Measurements from ENCODE around the gene MX2.

The MX2 gene

GRCh38 chr21:41378849-41379248, 17.0 kb downstream of the MX2 start:
- DNase-seq = no peak
- intact Hi-C loops (cut with DNase I) = no loop called here

GRCh38 chr21:41379901-41380300, 18.1 kb downstream of the MX2 start:
- intact Hi-C loops (cut with DNase I) = no loop called here
- no peak for DNase-seq

- intact Hi-C loops (cut with DNase I) = no loop called here
- no peak for DNase-seq
These were observed 19.9 kb downstream of the MX2 start for GRCh38 chr21:41381731-41382130.

GRCh38 chr21:41387042-41387819, 25.4 kb downstream of the MX2 start:
- no peak for DNase-seq
- intact Hi-C loops (cut with DNase I) = no loop called here

- intact Hi-C loops (cut with DNase I) = no loop called here
- DNase-seq = no peak
These were observed 26.0 kb downstream of the MX2 start for GRCh38 chr21:41387824-41388223.

GRCh38 chr21:41388259-41388658, 26.4 kb downstream of the MX2 start:
- intact Hi-C loops (cut with DNase I) = no loop called here
- no peak for DNase-seq

- intact Hi-C loops (cut with DNase I) = no loop called here
- no peak for DNase-seq
These were observed 28.3 kb downstream of the MX2 start for GRCh38 chr21:41390043-41390639.

GRCh38 chr21:41393876-41394465, 32.1 kb downstream of the MX2 start:
- intact Hi-C loops (cut with DNase I) = no loop called here
- peak in 1 of 10 donors; percentile 26 for DNase-seq

- DNase-seq = peak in 1 of 10 donors; percentile 77
- intact Hi-C loops (cut with DNase I) = no loop called here
These were observed 34.8 kb downstream of the MX2 start for GRCh38 chr21:41396558-41397075.

GRCh38 chr21:41397471-41397891, 35.7 kb downstream of the MX2 start:
- DNase-seq = peak in 1 of 10 donors; percentile 55
- intact Hi-C loops (cut with DNase I) = no loop called here

- DNase-seq = no peak
- intact Hi-C loops (cut with DNase I) = no loop called here
These were observed 36.4 kb downstream of the MX2 start for GRCh38 chr21:41398251-41398650.

- DNase-seq = peak in 1 of 10 donors; percentile 19
- intact Hi-C loops (cut with DNase I) = no loop called here
These were observed 37.0 kb downstream of the MX2 start for GRCh38 chr21:41398831-41399230.

- intact Hi-C loops (cut with DNase I) = no loop called here
- no peak for DNase-seq
These were observed 37.5 kb downstream of the MX2 start for GRCh38 chr21:41399246-41399800.

GRCh38 chr21:41402231-41402630, 40.4 kb downstream of the MX2 start:
- intact Hi-C loops (cut with DNase I) = no loop called here
- peak in 1 of 10 donors; percentile 60 for DNase-seq

- intact Hi-C loops (cut with DNase I) = no loop called here
- peak in 1 of 10 donors; percentile 53 for DNase-seq
These were observed 41.0 kb downstream of the MX2 start for GRCh38 chr21:41402796-41403195.

GRCh38 chr21:41403331-41403730, 41.5 kb downstream of the MX2 start:
- peak in 1 of 10 donors; percentile 47 for DNase-seq

GRCh38 chr21:41403966-41404365, 42.1 kb downstream of the MX2 start:
- DNase-seq = peak in 1 of 10 donors; percentile 55
- intact Hi-C loops (cut with DNase I) = no loop called here

More at GRCh38 chr21:41403331-41403730, 41.5 kb downstream of the MX2 start:
- intact Hi-C loops (cut with DNase I) = no loop called here

- peak in 1 of 10 donors; percentile 66 for DNase-seq
These were observed 43.5 kb downstream of the MX2 start for GRCh38 chr21:41405321-41405720.

GRCh38 chr21:41406340-41406739, 44.5 kb downstream of the MX2 start:
- no peak for DNase-seq
- intact Hi-C loops (cut with DNase I) = no loop called here

More at GRCh38 chr21:41405321-41405720, 43.5 kb downstream of the MX2 start:
- intact Hi-C loops (cut with DNase I) = no loop called here

GRCh38 chr21:41407541-41408460, 46.0 kb downstream of the MX2 start:
- DNase-seq = peak in 1 of 10 donors; percentile 56
- intact Hi-C loops (cut with DNase I) = no loop called here
